K562 (cell line): ENCODE measurements around the gene APOL3. TPM values are rescaled to one million over a fixed set of nuclear protein-coding genes. Genes with fewer than 3 reads are reported as not detected.
A peak's percentile ranks its signal among the peaks of the same experiment; 100 is the strongest.

Experiments used
- CBFA2T3 ChIP-seq: fragments of 450-650 bp; IDR thresholded peaks from 2 replicates; pipeline ENCODE4 v1.6.1; 2017
- DNMT1 ChIP-seq: fragments of 450-650 bp; IDR thresholded peaks from 2 replicates; pipeline ENCODE4 v1.6.1; 2016; ENCODE audit warnings: antibody characterized with exemption, mild to moderate bottlenecking
- GABPB1 ChIP-seq: sonication (generic); formaldehyde crosslinking; IDR thresholded peaks from 2 replicates; pipeline ENCODE4 v1.8.0; 2022; ENCODE audit warnings: mild to moderate bottlenecking, missing genetic modification reagents
- HNRNPL ChIP-seq: fragments of 200-400 bp; formaldehyde crosslinking; IDR thresholded peaks from 2 replicates; pipeline ENCODE4 v1.6.1; 2017; ENCODE audit warnings: low read depth, mild to moderate bottlenecking, low read length
- KLF16 ChIP-seq: IDR thresholded peaks from 2 replicates; pipeline ENCODE4 v1.6.1; 2016; ENCODE audit warnings: antibody characterized with exemption
- PATZ1 ChIP-seq: fragments of 250-450 bp; sonication (Bioruptor Pico); IDR thresholded peaks from 2 replicates; pipeline ENCODE4 v1.5.0; 2020; ENCODE audit warnings: mild to moderate bottlenecking, borderline replicate concordance
- PHB2 ChIP-seq: fragments of 450-650 bp; IDR thresholded peaks from 2 replicates; pipeline ENCODE4 v1.6.1; 2017; ENCODE audit warnings: low read depth
- PTRF ChIP-seq: fragments of 450-650 bp; IDR thresholded peaks from 2 replicates; pipeline ENCODE4 v1.6.1; 2016; ENCODE audit warnings: mild to moderate bottlenecking, missing genetic modification characterization, missing compliant biosample characterization
- SMARCE1 ChIP-seq: fragments of 450-650 bp; IDR thresholded peaks from 2 replicates; pipeline ENCODE4 v1.7.1; 2016; ENCODE audit warnings: mild to moderate bottlenecking
- TBL1XR1 ChIP-seq, 2 experiments: IDR thresholded peaks; 2 replicates each; pipeline ENCODE4 v1.6.1; 2012; ENCODE audit warnings: improper control_type of control experiment in 2 of 2, low read length in 2 of 2, mild to moderate bottlenecking in 1 of 2
- TOE1 ChIP-seq, 2 experiments: fragments of 450-650 bp in 1 of 2; sonication (generic) in 1 of 2; formaldehyde crosslinking in 1 of 2; IDR thresholded peaks; 2 replicates each; pipeline versions ENCODE4 v1.7.1 to v1.8.0; 2016 to 2022; ENCODE audit warnings: borderline replicate concordance in 2 of 2, mild to moderate bottlenecking in 2 of 2, antibody characterized with exemption in 1 of 2, inconsistent platforms in 1 of 2, low read depth in 1 of 2, missing genetic modification reagents in 1 of 2, moderate library complexity in 1 of 2
- ZBTB1 ChIP-seq: sonication (generic); formaldehyde crosslinking; IDR thresholded peaks from 2 replicates; pipeline ENCODE4 v1.8.1; 2023; ENCODE audit warnings: missing genetic modification reagents, low read depth, mild to moderate bottlenecking, borderline replicate concordance
- ZFP36 ChIP-seq: fragments of 150-350 bp; IDR thresholded peaks from 2 replicates; pipeline ENCODE4 v1.6.1; 2018; ENCODE audit warnings: low read length, low read depth; ENCODE audit not compliant: partially characterized antibody
- polyA plus RNA-seq, 8 experiments: library from polyadenylated mRNA; depleted of rRNA in 4 of 8; stranded (reverse) in 5 of 8; unstranded in 3 of 8; fragments of >200 nt; fragmentation: Nextera tagmentation in 2 of 8; fragmentation: Illumina TruSeq in 1 of 8; extraction: Ambion mirVana in 2 of 8; extraction: Trizol in 1 of 8; gene quantifications; 2 replicates each; pipeline versions ENCODE4 v1.2.1 to v1.2.3, GENCODE V29; 2011 to 2014; ENCODE audit warnings: inconsistent platforms in 1 of 8, missing spikeins in 1 of 8
- total RNA-seq, 7 experiments: library from RNA; depleted of rRNA in 6 of 7; stranded (reverse); fragments of >200 nt in 6 of 7; fragmentation: Illumina TruSeq in 2 of 7; extraction: Trizol in 2 of 7; gene quantifications; 2 replicates each; pipeline versions ENCODE4 v1.2.1 to v1.2.3, GENCODE V29; 2011 to 2021; ENCODE audit warnings: low replicate concordance in 1 of 7
- TF ChIP-seq, protein P1 (sequence below), 2 experiments: fragments of 450-650 bp; IDR thresholded peaks; 2 replicates each; pipeline ENCODE4 v1.6.1; 2016; ENCODE audit warnings: mild to moderate bottlenecking in 2 of 2, borderline replicate concordance in 1 of 2, low read depth in 1 of 2, moderate library complexity in 1 of 2
- TF ChIP-seq, protein P2 (sequence below): fragments of 450-650 bp; formaldehyde crosslinking; IDR thresholded peaks from 2 replicates; pipeline ENCODE4 v1.4.0; 2020; ENCODE audit warnings: mild to moderate bottlenecking, mixed read lengths

The APOL3 gene
- total and polyA plus RNA-seq, 9 of the 15 experiments (the other 6 are each of a cell fraction or from before 2014, with no cell fraction given), result 0.25 to 1.1 (median 0.56) TPM; not detected in 1

DNA sequence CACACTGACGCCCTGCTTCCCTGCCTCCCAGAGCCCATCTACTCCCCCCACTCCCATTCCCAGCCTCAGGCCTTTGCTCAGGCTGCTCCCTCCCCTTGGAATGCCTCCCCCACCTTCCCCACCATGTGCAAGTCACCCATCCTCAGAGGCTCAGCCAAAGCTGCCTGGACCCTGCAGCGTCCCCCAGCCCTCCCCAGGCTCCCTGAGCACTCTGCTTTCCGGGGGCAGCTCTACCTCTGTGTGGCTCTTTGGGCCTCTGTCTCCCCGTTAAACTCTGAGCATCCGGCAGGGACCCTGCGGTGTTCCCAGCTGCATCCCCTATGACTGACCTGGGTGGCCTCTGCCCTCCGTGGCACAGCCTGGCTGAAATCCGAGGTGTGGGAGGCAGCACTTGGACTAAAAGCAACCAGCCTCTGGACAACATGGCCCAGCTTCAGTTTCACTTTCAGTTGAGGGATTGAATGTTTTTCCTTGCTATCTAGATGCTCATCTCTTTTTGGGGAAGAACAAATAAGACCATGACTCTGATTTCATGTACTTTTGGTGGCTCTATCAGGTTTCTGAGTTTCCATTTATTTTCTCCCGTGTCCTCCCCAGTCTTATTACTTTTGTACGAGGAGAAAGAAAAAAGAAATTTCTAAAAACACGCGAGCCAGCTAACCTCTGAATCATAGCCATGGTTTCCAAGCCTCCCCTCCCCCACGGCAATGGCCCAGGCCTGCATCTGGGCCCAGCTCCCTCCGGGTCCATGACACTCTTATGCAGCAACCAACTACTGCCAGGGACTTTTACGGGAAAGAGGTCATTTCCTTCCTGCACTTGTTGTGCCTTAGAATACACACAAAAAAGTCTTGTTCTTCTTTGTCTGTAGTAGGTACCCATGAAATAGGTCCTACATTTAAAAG is 3.8 kb downstream of the APOL3 start (continued):
- TF ChIP-seq TOE1 (IDR thresholded peaks at IDR 0.05; ENCODE audit: borderline replicate concordance), result no peak
- TF ChIP-seq TOE1 (CRISPR knock-in tag; IDR thresholded peaks at IDR 0.05; ENCODE audit: borderline replicate concordance, low read depth), result no peak
- TF ChIP-seq PHB2, result no peak
- no peak for TF ChIP-seq PATZ1 (CRISPR knock-in tag)
- TF ChIP-seq, protein P1, sequence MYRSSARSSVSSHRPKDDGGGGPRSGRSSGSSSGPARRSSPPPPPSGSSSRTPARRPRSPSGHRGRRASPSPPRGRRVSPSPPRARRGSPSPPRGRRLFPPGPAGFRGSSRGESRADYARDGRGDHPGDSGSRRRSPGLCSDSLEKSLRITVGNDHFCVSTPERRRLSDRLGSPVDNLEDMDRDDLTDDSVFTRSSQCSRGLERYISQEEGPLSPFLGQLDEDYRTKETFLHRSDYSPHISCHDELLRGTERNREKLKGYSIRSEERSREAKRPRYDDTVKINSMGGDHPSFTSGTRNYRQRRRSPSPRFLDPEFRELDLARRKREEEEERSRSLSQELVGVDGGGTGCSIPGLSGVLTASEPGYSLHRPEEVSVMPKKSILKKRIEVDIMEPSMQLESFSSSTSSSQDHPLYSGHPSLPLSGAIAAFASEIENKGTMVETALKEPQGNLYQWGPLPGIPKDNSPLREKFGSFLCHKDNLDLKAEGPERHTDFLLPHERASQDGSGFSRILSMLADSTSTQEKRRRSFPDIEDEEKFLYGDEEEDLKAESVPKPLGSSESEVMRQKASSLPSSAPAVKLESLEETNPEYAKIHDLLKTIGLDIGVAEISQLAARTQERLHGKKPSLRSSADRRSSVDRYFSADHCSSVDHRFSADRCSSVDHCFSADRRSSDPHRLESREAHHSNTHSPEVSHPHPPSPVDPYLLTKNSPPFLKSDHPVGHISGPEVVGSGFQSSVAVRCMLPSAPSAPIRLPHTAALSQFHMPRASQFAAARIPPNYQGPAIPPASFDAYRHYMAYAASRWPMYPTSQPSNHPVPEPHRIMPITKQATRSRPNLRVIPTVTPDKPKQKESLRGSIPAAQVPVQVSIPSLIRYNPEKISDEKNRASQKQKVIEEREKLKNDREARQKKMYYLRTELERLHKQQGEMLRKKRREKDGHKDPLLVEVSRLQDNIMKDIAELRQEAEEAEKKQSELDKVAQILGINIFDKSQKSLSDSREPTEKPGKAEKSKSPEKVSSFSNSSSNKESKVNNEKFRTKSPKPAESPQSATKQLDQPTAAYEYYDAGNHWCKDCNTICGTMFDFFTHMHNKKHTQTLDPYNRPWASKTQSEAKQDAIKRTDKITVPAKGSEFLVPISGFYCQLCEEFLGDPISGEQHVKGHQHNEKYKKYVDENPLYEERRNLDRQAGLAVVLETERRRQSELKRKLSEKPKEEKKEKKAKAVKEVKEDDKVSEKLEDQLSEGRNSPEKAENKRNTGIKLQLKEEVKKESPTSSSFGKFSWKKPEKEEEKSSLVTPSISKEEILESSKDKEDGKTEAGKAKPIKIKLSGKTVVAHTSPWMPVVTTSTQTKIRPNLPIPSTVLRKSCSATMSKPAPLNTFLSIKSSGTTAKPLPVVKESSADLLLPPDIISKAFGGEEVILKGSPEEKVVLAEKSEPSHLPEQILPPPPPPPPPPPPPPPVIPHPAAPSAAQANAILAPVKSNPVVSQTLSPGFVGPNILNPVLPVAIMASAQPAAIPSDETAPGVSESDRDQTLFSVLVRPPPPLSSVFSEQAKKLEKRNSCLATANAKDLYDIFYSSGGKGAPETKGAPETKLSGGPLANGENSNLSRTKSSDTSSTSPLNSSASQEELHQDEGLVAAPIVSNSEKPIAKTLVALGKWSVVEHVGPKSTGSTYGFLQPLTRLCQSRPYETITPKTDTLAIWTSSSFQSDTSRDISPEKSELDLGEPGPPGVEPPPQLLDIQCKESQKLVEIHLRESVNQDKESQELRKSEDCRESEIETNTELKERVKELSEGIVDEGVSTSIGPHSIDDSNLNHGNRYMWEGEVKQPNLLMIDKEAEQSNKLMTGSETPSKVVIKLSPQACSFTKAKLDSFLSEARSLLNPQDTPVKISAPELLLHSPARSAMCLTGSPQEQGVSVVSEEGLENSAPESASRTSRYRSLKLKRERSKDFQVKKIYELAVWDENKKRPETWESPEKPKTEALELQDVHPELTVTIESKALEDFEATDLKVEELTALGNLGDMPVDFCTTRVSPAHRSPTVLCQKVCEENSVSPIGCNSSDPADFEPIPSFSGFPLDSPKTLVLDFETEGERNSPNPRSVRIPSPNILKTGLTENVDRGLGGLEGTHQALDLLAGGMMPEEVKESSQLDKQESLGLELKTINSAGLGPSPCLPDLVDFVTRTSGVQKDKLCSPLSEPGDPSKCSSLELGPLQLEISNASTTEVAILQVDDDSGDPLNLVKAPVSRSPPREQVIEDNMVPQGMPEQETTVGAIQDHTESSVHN (IDR thresholded peaks at IDR 0.05; ENCODE audit: borderline replicate concordance in 1 of 2, low read depth in 1 of 2), result 0 out of 4 replicates have a peak, but pooled peaks of 1 of the 2 experiments have one; percentile 20
- no peak for TF ChIP-seq CBFA2T3
- TF ChIP-seq KLF16, result no peak
- TF ChIP-seq, protein P2, sequence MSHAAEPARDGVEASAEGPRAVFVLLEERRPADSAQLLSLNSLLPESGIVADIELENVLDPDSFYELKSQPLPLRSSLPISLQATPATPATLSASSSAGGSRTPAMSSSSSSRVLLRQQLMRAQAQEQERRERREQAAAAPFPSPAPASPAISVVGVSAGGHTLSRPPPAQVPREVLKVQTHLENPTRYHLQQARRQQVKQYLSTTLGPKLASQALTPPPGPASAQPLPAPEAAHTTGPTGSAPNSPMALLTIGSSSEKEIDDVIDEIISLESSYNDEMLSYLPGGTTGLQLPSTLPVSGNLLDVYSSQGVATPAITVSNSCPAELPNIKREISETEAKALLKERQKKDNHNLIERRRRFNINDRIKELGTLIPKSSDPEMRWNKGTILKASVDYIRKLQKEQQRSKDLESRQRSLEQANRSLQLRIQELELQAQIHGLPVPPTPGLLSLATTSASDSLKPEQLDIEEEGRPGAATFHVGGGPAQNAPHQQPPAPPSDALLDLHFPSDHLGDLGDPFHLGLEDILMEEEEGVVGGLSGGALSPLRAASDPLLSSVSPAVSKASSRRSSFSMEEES (CRISPR knock-in tag), result no peak
- TF ChIP-seq TBL1XR1 (IDR thresholded peaks at IDR 0.05; ENCODE audit: low read length in 2 of 2), result no peak
- 0 out of 2 replicates have a peak, but pooled peaks have one; percentile 19 for TF ChIP-seq SMARCE1
- 0 out of 2 replicates have a peak, but pooled peaks have one; percentile 23 for TF ChIP-seq GABPB1 (CRISPR knock-in tag)
- TF ChIP-seq DNMT1, result no peak
- no peak for TF ChIP-seq ZBTB1 (CRISPR knock-in tag)
- no peak for TF ChIP-seq PTRF
- TF ChIP-seq HNRNPL, result no peak
- TF ChIP-seq ZFP36, result no peak
